Germinal center (tissue), 1 donor: ENCODE measurements around the gene TSEN54.

Experiments
- DNase-seq: peaks from one replicate; pipeline ENCODE4 v3.0.0; 2012; ENCODE audit warnings: mixed read lengths, low spot score

Gene TSEN54

DNA sequence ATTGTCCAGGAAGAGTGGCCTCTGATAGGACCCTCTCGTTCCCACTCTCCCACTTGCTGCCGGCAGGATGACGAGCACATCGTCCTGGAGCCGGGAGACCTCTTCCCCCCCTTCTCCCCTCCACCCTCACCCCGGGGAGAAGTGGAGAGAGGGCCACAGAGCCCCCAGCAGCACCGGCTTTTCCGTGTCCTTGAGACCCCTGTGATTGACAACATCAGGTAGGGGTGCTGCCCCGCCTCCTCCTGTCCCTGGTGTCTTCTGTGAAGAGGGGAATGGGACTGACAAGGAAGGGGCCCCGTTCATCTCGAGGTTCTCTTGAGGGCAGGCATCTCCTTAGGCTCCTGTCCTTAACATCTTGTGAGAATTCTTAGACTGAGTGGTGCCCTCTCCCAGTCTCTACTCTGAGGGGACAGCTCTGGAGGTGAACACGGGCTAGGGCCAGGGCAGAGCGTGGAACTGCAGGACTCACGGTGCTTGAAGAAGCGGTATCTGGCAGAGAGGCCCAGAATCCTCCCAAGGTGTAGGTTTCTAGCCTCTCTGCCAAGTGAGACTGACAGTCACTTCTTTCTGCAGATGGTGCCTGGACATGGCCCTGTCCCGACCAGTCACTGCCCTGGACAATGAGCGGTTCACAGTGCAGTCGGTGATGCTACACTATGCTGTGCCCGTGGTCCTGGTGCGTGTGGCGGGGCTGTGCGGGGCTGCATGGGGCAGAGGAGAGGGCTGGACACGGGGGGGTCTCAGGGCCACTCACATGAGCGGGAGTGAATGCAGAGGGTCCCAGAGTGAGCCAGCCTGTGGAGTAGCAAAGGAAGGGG, 27.4 kb upstream of the TSEN54 start:
- no peak for DNase-seq

DNA sequence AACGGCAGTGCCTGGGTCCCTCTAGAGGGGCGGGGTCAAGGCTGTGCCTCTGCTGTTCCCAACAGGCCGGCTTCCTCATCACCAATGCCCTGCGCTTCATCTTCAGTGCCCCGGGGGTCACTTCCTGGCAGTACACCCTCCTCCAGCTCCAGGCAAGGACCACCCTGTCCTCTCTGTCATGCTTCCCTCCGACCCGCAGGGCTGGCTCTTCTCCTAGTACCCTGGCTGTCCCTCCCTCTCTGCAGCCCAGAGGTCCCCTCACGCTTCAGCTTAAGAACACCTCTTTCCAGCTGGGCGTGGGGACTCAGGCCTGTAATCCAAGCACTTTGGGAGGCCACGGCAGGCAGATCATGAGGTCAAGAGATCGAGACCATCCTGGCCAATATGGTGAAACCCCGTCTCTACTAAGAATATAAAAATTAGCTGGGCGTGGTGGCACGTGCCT, 26.8 kb upstream of the TSEN54 start:
- DNase-seq, result no peak

DNA sequence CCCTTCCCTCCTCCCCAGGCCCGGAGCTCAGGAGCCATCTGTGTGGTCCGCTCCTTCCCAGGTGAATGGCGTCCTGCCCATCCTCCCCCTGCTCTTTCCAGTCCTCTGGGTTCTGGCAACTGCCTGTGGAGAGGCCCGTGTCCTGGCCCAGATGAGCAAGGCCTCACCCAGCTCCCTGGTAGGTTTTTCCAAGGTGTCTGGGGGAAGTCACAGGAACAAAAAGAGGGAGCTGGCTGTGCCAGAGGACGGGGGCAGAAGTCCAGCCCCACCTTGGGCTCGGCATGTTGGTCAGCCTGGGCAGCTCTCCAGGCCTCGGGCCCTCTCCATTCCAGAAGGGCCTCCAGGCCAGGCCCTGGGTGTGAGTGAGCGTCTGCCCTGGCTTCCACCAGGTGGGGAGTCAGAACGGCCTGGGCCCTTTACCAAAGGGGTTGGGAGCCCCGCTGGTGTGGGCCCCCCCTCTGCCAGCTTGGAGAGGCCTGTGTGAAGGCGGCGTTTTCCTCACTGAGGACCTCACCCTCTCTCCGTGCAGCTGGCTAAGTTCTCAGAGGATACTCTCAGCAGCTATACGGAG, 26.1 kb upstream of the TSEN54 start:
- DNase-seq, result no peak

DNA sequence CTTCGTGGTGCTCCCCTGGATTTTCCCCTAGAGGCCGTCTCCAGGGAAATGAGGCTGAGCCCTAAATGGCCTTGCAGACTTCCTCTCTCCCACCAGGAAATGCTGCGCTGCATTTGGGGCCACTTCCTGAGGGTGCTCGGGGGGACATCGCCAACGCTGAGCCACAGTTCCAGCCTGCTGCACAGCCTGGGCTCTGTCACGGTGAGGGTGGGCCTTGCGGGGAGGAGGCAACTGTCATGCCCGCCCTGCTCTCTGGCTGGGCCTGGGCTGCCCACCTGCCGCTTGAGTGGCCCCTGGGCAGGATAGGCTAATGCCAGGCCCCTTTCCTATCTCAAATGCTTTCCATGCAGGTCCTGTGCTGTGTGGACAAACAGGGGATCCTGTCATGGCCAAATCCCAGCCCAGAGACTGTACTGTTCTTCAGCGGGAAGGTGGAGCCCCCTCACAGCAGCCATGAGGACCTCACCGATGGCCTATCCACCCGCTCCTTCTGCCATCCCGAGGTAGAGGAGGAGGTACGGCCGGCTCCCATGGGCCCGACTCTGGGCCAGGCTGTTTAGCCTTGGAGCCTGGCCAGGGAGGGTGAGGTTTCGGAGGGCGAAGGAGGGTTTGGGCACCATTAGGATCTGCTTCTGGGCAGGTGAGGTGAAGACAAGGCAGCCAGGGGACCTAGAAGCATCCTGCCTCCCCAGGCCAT, 25.2 kb upstream of the TSEN54 start:
- no peak for DNase-seq

DNA sequence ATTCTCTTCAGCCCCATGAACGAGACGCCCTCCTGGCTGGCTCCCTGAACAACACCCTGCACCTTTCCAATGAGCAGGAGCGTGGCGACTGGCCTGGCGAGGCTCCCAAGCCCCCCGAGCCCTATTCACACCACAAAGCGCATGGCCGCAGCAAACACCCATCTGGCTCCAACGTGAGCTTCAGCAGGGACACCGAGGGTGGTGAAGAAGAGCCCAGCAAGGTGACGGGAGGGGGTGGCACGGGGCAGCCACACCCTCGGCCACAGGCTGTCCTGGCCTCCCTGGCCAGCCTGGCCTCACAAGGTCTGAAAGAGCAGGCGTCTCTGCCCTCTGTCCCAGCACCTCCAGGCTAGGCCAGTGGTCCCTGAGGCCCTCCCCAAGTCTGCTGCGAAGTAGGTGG, 24.6 kb upstream of the TSEN54 start:
- DNase-seq, result no peak

DNA sequence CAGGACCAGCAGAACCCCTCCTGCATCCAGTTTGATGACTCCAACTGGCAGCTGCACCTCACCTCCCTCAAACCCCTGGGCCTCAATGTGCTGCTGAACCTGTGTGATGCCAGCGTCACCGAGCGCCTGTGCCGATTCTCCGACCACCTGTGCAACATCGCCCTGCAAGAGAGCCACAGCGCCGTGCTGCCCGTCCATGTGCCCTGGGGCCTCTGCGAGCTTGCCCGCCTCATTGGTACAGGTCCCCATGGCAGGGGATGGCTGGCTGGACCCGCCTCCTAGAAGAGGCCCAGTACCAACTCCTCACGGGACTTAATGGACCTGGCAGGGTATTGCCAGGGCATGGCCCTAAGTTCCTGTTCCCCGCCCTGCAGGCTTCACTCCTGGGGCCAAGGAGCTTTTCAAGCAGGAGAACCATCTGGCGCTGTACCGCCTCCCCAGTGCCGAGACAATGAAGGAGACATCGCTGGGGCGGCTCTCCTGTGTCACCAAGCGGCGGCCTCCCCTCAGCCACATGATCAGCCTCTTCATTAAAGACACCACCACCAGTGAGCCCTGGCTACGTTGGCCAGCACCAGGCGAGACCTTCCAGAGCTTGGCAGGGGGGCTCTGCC, 23.7 kb upstream of the TSEN54 start:
- no peak for DNase-seq

DNA sequence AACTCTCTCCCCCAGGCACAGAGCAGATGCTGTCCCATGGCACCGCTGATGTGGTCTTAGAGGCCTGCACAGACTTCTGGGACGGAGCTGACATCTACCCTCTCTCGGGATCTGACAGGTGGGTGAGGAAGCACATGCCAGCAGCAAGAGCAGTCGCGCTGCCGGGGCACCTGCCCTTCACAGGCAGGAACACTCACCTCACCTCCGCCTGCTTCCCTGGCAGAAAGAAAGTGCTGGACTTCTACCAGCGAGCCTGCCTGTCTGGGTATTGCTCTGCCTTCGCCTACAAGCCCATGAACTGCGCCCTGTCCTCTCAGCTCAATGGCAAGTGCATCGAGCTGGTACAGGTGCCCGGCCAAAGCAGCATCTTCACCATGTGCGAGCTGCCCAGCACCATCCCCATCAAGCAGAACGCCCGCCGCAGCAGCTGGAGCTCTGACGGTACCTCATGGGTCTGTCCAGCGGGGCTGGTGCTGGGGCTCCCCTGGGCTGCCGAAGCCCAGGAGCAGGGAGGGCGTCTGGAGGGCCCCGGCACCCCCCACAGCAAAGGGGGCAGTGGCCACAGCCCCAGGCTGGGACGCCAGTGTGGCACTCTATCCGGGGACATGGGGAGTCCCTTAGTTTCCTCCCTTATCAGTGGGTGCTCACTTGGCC, 22.7 kb upstream of the TSEN54 start:
- no peak for DNase-seq

DNA sequence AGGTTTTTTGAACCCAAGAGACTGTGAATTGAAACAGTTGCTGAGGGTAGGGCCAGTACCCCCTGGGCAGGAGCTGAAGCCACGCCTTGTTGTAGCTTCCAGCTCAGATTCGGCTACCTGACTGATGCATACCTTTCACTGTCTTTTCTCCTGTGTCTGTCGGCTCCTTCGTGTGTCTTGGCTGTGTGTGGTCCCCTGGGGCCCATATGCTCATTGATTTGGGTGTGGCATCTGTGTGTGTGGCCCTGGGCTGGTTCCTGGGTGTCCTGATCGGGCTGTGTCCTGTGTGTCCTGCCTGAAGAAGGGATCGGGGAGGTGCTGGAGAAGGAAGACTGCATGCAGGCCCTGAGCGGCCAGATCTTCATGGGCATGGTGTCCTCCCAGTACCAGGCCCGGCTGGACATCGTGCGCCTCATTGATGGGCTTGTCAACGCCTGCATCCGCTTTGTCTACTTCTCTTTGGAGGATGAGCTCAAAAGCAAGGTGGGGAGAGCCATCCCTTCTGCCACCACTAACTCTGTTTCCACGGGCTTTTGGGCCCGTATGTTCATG, 21.9 kb upstream of the TSEN54 start:
- DNase-seq, result no peak

DNA sequence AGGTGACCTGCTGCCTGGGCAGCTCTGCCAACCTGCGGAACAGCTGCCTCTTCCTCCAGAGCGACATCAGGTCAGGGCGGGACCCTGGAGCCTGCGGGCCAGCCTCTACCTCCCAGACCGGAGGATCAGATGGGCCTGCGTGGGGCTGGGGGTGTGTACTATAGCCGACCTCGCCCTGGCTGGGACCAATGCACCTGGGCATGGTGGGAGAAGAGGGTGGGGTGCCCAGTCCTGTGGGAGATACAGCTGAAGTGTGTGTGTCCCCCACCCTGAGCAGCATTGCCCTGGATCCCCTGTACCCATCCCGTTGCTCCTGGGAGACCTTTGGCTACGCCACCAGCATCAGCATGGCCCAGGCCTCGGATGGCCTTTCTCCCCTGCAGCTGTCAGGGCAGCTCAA, 20.3 kb upstream of the TSEN54 start:
- no peak for DNase-seq

DNA sequence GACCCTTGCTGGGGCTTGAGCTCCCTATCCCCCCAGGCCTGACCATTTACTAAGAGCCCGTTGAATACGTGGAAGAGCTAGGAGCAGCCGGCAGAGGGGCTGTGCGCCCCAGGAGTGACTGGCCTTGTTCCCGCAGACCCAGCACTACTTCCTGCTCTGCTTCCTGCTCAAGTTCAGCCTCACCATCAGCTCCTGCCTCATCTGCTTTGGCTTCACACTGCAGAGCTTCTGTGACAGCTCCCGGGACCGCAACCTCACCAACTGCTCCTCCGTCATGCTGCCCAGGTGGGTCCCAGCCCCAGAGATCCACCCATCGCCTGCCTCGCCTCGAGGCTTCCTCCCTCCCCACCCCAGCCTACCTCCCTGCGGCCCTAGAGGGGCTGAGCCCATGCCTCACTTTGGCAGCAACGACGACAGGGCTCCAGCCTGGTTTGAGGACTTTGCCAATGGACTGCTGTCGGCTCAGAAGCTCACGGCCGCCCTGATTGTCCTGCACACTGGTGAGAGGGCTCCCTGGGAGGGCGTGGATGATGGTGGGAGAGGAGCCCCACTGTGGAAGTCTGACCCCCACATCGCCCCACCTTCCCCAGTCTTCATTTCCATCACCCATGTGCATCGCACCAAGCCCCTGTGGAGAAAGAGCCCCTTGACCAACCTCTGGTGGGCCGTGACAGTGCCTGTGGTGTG, 18.1 kb upstream of the TSEN54 start:
- no peak for DNase-seq

DNA sequence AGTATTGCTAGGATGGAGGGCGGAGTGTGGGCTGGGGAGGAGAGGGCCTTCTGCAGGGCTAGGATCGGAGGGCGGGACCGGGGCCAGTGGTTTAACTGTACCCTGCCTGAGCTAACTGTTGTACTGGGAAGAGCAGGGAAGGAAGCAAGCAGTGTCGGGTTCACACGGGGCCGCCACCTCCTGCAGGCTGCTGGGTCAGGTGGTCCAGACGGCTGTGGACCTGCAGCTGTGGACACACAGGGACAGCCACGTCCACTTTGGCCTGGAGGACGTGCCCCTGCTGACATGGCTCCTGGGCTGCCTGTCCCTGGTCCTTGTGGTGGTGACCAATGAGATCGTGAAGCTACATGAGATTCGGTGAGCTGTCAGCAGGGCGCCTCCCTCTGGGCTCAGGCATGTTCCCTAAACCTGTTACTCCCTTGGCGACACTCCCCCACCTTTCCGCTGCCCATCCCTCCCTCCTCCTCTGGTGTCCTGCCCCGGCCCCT, 17.6 kb upstream of the TSEN54 start:
- DNase-seq, result no peak

DNA sequence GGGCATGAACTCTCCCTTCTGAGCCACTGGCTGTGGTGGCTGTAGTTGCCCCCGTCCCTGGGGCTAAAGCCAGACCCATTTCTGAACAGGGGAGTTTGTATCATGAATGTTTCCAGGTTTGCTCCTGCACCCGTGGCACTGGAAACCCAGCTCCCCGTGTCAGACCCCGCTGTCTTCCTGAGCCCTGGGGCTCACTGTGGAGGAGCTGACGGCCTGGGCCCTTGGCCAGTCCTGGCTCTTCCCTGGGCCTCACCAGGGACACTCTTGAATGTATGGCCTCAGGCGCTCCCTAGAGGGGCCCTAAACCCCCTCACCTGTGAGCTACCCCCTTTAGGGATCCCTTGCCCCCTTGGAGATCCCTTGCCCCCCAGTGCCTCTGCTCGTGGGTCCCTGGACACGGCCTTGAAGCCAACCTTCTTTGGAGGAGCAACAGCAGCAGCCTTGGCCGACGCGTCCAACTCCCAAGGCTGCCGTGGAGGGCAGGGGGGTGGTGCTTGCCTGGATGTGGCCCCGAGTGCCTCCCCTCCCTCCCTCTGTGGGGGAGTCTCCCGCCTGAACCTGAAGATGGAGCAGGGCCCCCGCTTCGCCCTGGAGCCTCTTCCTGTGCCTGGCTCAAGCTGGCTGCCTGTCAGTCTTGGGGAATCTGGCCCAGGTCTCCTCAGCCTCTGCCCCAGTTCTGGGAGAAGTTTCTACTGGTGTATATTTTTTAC, 16.9 kb upstream of the TSEN54 start:
- no peak for DNase-seq

DNA sequence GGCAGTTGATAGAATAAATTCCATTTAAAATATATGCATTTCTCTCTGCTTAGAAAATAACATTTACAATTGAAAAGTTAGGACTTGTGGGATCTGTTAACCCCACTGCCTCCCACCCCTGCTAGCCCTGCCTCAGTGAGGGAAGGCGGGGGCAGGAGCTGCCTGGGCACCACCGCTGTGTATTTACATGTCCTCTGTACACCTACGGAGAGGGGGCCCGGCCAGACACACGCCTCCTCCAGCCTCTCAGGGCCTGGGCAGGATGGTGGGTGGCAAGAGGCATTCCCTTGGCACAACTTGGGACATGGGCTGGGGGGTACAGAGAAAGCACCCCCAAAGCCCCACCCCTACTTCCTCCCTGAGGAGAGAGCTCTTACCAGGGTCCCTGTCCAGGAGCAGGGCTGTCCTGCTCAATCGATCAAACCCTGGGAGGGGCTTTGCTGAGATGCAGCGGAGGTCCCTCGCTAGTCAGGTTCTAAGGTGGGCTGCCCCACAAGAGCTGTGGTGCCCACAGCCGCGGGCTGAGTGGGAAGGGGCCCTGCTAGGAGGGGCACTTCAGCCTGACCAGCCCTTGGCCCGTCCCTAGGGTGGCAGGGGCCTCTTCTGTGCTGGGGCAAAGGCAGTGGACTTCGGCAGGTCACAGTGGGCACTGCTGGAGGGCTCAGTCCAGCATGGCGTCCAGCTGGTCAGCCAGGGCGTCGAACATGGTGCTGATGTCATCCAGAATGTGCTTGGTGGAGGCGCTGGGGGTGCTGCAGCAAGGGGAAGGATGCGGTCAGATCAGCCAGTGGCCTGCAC, 15.7 kb upstream of the TSEN54 start:
- DNase-seq, result no peak

DNA sequence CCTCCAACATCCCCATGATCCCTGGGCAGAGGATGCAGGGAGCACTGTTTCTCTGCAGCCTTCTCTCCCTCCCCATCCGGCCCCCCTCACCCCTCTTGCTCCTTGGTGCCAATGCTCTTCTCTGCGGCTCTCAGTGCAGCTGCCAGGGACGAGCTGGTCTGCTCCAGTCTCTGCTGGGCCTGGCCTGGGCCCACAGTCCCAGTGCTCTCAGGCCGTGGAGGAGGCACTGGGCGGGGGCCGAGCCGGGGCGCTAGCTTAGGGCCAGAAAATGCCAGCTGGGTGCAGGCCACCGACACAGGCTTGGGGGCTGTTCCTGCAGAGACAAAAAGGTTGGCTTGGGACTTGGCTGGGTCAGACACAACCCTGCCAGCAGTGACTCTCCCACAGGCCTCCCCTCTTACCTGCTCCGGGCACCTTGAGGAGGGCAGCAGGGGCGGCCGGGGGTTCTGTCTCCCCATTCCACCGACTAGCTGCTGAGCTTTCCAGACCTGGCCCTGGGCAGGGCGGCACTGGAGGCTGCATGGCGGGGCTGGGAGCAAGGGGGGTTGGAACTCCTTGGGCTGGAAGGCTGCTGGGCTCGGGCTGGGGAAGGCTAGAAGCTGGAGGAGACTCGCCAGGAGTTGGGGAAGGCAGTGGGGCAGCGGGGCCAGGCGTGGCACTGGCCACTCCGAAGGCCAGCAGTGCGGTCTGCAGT, 14.8 kb upstream of the TSEN54 start:
- DNase-seq, result no peak

DNA sequence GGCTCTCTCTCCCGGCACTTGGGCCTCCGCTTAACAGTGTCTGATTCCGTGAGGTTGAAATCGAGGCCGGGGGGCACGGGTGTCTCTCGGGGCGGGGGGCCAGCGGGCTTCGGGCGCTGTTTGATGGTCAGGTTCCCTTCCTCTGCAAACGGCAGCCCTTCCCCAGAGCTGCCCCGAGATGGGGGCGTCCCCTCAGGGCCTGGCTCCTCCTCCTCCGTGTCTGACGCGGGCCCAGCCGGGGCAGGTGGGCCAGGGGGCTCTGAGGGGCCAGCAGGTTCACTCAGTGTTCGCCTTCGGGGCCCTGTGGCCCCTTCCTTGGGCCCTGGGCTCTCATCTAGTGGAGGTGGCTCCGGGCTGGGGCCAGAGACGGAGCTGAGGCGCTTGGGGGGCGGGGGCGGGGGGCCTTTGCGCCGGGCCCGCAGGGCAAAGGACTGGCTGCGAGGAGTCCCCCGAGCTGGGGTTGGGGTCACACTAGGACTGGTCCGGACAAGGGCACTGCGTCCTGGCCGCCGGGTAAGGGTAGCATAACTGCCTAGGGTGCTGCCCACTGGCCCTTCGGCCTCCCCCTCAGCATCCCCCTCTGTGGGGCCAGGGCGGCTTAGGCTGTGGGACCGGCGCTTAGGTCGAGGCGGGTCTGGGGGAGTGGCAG, 14.1 kb upstream of the TSEN54 start:
- no peak for DNase-seq

DNA sequence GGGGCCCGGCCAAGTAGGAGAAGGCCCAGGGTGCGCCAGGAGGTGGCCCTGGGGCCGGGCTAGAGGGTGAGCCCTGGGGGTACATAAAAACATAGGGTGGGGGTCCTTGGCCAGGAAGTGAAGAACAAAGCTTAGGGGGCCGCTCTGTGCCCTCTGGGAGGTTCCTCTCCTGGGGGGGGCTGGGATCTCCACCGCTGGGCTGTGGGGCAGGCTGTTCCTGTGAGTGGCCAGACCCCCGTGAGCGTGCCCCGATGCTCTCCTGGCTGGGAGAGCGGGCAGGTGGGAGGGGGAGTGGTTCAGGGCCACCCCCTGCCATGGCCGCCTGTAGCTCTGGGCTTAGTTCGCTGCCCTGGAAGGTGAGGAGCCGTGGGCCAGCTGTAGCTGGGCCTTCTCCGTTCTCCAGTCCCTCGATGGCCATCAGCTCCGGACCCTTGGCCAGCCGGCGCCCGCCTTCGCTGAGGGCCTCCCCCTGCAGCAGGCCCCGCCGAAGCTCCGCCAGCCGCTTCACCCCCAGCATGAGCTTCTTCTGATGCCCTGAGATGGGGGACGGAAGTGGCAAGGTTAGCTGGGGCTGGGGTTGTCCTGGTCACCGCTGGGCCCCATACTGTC, 13.5 kb upstream of the TSEN54 start:
- no peak for DNase-seq

DNA sequence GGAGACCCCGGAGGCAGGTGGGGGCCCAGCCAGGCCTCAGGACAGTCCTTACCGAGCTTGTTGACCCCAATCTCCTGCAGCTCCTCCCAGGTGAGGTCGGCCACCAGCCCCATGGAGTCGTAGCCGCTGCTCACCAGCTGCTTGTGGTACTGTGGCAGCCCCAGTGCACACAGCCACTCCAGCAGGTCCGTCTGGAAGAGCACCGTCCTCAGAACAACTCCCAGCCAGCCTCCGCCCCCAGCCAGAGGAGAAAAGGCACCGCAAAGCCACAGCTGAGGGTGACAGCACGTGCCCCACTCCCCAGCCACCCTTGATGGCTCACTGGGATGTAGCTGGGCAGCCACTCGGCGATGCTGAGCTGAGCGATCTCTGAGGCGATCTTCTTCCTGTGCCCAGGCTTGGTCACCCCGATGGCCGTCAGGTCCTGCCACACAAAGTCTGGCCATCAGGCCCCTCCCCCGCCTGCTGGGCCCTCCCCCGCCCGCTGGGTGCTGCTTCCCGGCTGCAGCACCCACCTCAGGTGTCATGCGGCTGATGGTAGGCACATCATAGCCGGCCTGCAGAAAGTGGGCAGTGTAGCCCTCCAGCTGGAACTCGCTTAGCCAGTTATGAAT, 12.9 kb upstream of the TSEN54 start:
- no peak for DNase-seq

DNA sequence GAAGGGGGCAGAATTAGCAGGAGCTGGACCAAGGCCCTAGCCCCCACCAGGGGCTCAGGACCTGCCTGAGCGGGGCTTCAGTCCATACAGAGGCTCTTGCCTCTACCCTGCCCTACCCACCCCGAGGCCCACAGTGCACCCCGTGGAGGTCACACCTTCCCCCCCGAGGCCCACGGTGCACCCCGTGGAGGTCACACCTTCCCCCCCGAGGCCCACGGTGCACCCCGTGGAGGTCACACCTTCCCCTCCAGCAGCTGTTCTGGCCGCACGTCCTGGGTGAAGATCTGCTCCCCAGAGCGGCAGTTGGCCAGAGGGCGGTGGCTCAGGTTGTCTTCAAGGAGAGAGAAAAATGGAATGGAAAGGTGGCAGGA, 12.4 kb upstream of the TSEN54 start:
- DNase-seq, result no peak
